Measurements from ENCODE around the gene DHFR2. TPM values are rescaled to one million over a fixed set of nuclear protein-coding genes. Genes with fewer than 3 reads are reported as not detected.

DHFR2 gene
- total and polyA plus RNA-seq, 2 donors (not counting 3 experiments of a cell fraction or from before 2014, with no cell fraction given), result 0.65 to 2.2 TPM

GRCh38 chr3:94099311-94099710 is 36.6 kb upstream of the DHFR2 start:
- CTCF ChIA-PET, result interaction anchor here (2.2 kb wide), 1 partner anchor 30 kb away, joined by 7 read pairs; no protein-coding TSS in a partner anchor
- Histone ChIP-seq H3K27me3 (ENCODE audit: control insufficient read depth in 2 of 2, insufficient read depth in 2 of 2, low read length in 2 of 2) (no peaks in the 10 kb centered on the region), H3K9me3 (replicated peaks; ENCODE audit: control insufficient read depth, insufficient read depth, low read length) (no peaks in the 10 kb centered on the region), H3K4me1 (ENCODE audit: control insufficient read depth, extremely low read depth, insufficient read depth, low read length) (peaks cover 7% of the 10 kb centered on the region), H3K79me2 (ENCODE audit: control insufficient read depth, insufficient read depth, low read length) (no peaks in the 10 kb centered on the region), H3K4me3 (replicated peaks in 1 of 3; ENCODE audit: insufficient read depth in 1 of 3, low read depth in 1 of 3, low read length in 3 of 3) (no peak overlapping the region), H3K4me2 (ENCODE audit: insufficient read depth, low read length) (no peak overlapping the region), H4K20me1 (replicated peaks; ENCODE audit: control insufficient read depth, extremely low read depth, insufficient read depth, low read length) (no peaks in the 10 kb centered on the region), H3K9ac (replicated peaks; ENCODE audit: extremely low read depth, insufficient read depth, low read length) (no peak overlapping the region), H2AFZ (ENCODE audit: low read depth, low read length) (no peak overlapping the region), H3K36me3 (ENCODE audit: control insufficient read depth in 2 of 2, extremely low read depth in 1 of 2, insufficient read depth in 2 of 2, low read length in 2 of 2) (peaks cover 0 to 6% of the 10 kb centered on the region in 2 experiments), H3K27ac (ENCODE audit: insufficient read depth, low read depth, low read length) (no peak overlapping the region), H3K9me1 (replicated peaks; ENCODE audit: control insufficient read depth, extremely low read depth, insufficient read depth, low read length) (no peaks in the 10 kb centered on the region)
- dilution Hi-C loops (cut with MboI; ENCODE audit: extremely low pct_ligation_motif_present, low sequenced_read_pairs) (no loop called here), intact Hi-C loops (cut with micrococcal nuclease) (no loop called here)
- TF ChIP-seq JUN (IDR thresholded peaks at IDR 0.05; ENCODE audit: borderline replicate concordance, insufficient read depth, insufficient read length, low read depth), result no peak
- TF ChIP-seq MAX (IDR thresholded peaks at IDR 0.05; ENCODE audit: insufficient read depth, insufficient read length), result no peak
- no peak for TF ChIP-seq FOS (IDR thresholded peaks at IDR 0.05; ENCODE audit: borderline replicate concordance, insufficient read depth, low read length)
- TF ChIP-seq CTCF (IDR thresholded peaks at IDR 0.05; ENCODE audit: extremely low read depth in 1 of 2, insufficient read depth in 1 of 2, low read depth in 1 of 2, low read length in 2 of 2), result no peak
- TF ChIP-seq POLR2A (IDR thresholded peaks at IDR 0.05; ENCODE audit: low read depth, low read length), result no peak
- no TSS peak for BruUV-seq (replicated peaks)
- FAIRE-seq (no peak), DNase-seq (ENCODE audit: low read depth, low spot score) (no peak)
- POLR2A ChIA-PET, result no interaction called here

- Histone ChIP-seq H3K27me3 (ENCODE audit: control insufficient read depth in 2 of 2, insufficient read depth in 2 of 2, low read length in 2 of 2) (no peaks in the 10 kb centered on the region), H3K4me2 (ENCODE audit: insufficient read depth, low read length) (peak overlapping the region; percentile 24), H3K9ac (replicated peaks; ENCODE audit: extremely low read depth, insufficient read depth, low read length) (no peak overlapping the region), H3K9me1 (replicated peaks; ENCODE audit: control insufficient read depth, extremely low read depth, insufficient read depth, low read length) (no peaks in the 10 kb centered on the region), H3K36me3 (ENCODE audit: control insufficient read depth in 2 of 2, extremely low read depth in 1 of 2, insufficient read depth in 2 of 2, low read length in 2 of 2) (peaks cover 0 to 6% of the 10 kb centered on the region in 2 experiments), H3K79me2 (ENCODE audit: control insufficient read depth, insufficient read depth, low read length) (no peaks in the 10 kb centered on the region), H3K27ac (ENCODE audit: insufficient read depth, low read depth, low read length) (no peak overlapping the region), H3K9me3 (replicated peaks; ENCODE audit: control insufficient read depth, insufficient read depth, low read length) (no peaks in the 10 kb centered on the region), H3K4me1 (ENCODE audit: control insufficient read depth, extremely low read depth, insufficient read depth, low read length) (peaks cover 7% of the 10 kb centered on the region), H4K20me1 (replicated peaks; ENCODE audit: control insufficient read depth, extremely low read depth, insufficient read depth, low read length) (no peaks in the 10 kb centered on the region), H3K4me3 (replicated peaks in 1 of 3; ENCODE audit: insufficient read depth in 1 of 3, low read depth in 1 of 3, low read length in 3 of 3) (no peak overlapping the region), H2AFZ (ENCODE audit: low read depth, low read length) (peak overlapping the region; percentile 44)
- no peak for TF ChIP-seq MYC (IDR thresholded peaks at IDR 0.05; ENCODE audit: low read depth, low read length)
- no peak for TF ChIP-seq POLR2A (IDR thresholded peaks at IDR 0.05; ENCODE audit: low read depth, low read length)
- no peak for TF ChIP-seq FOS (IDR thresholded peaks at IDR 0.05; ENCODE audit: borderline replicate concordance, insufficient read depth, low read length)
- TF ChIP-seq GATA2 (IDR thresholded peaks at IDR 0.05; ENCODE audit: insufficient read depth, insufficient read length, low read depth, low read length), result no peak
- TF ChIP-seq CTCF (IDR thresholded peaks at IDR 0.05; ENCODE audit: extremely low read depth in 1 of 2, insufficient read depth in 1 of 2, low read depth in 1 of 2, low read length in 2 of 2), result no peak
- TF ChIP-seq EZH2 (IDR thresholded peaks at IDR 0.05; ENCODE audit: borderline replicate concordance, low read depth, low read length, severe bottlenecking), result no peak
- no peak for TF ChIP-seq JUN (IDR thresholded peaks at IDR 0.05; ENCODE audit: borderline replicate concordance, insufficient read depth, insufficient read length, low read depth)
- TF ChIP-seq MAX (IDR thresholded peaks at IDR 0.05; ENCODE audit: insufficient read depth, insufficient read length), result no peak
- TF ChIP-seq POLR2AphosphoS5 (IDR thresholded peaks at IDR 0.05; ENCODE audit: insufficient read depth, low read depth, low read length), result no peak
- ChIA-PET CTCF (interaction anchor here (2.2 kb wide), 1 partner anchor 29 kb away, joined by 7 read pairs; no protein-coding TSS in a partner anchor), POLR2A (no interaction called here)
- dilution Hi-C loops (cut with MboI; ENCODE audit: extremely low pct_ligation_motif_present, low sequenced_read_pairs) (no loop called here), intact Hi-C loops (cut with micrococcal nuclease) (no loop called here)
- FAIRE-seq, result no peak
- BruUV-seq (replicated peaks), result no TSS peak
- DNase-seq (ENCODE audit: low read depth, low spot score), result peak; percentile 5
Observed at GRCh38 chr3:94098452-94098851, 35.7 kb upstream of the DHFR2 start.
